ENCODE results near the gene RBM23.

DNA sequence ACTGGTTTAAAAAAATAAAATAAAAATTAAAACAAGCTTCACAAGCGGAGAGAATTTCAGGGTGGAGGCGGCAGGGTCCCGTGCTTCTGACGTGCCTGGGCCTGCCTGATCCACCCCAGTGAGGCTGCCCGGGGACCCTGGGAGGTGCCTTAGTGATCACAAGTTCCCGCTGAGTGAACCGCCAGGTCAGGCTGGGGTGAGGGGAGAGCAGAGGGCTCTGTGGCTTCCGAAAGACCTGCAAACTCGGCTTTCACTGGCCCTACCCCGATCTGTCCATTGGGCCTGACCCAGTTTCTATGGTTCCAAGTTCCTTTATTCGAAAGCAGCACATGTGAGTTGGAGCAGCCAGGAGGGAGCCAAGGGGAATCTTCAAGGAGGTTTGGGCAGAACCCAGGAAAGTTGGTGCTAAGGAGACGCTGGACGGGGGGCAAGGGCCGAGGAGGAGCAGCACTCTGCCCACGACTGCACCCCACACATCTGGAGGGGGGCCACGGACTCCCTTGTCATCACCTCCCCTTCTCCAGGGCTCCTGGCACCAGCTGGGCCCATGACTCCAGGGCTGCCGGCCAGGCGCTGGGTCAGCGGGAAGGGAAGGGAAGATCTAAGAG, 69.6 kb downstream of the RBM23 start:
- TF ChIP-seq, protein P1, sequence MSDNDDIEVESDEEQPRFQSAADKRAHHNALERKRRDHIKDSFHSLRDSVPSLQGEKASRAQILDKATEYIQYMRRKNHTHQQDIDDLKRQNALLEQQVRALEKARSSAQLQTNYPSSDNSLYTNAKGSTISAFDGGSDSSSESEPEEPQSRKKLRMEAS (IDR thresholded peaks at IDR 0.05): no peak
- TF ChIP-seq RAD21 (IDR thresholded peaks at IDR 0.05; ENCODE audit: low read depth) (no peak), TAF1 (IDR thresholded peaks at IDR 0.05; ENCODE audit: low read depth) (no peak)

All from Ishikawa (cell line).